Smooth muscle cell (in vitro differentiated cells): ENCODE measurements around the gene PRKCG. TPM values are rescaled to one million over a fixed set of nuclear protein-coding genes. Genes with fewer than 3 reads are reported as not detected.

Experiments
- DNase-seq: peaks from one replicate; lab custom pipeline; 2025; ENCODE audit not compliant: unreplicated experiment; lab: John Stamatoyannopoulos, UW
- H2AFZ ChIP-seq: fragments of 200-600 bp; sonication (generic); 2 replicates; pipeline ENCODE4 v1.6.0; 2016; ENCODE audit warnings: antibody characterized with exemption, low read depth, mild to moderate bottlenecking
- H3F3A ChIP-seq: fragments of 200-600 bp; sonication (generic); 2 replicates; pipeline ENCODE4 v1.6.0; 2017; ENCODE audit warnings: antibody characterized with exemption, low read depth
- H3K27ac ChIP-seq: fragments of 200-600 bp; sonication (generic); 2 replicates; pipeline ENCODE4 v1.5.1; 2016; ENCODE audit warnings: low read depth, mild to moderate bottlenecking
- H3K27me3 ChIP-seq: fragments of 200-600 bp; sonication (generic); 2 replicates; pipeline ENCODE4 v1.6.1; 2016; ENCODE audit warnings: low read depth, mild to moderate bottlenecking
- H3K36me3 ChIP-seq: fragments of 200-600 bp; sonication (generic); 2 replicates; pipeline ENCODE4 v1.5.1; 2016; ENCODE audit warnings: low read depth
- H3K4me1 ChIP-seq: fragments of 200-600 bp; sonication (generic); 2 replicates; pipeline ENCODE4 v1.5.1; 2016; ENCODE audit warnings: low read depth
- H3K4me2 ChIP-seq: fragments of 200-600 bp; sonication (generic); 2 replicates; pipeline ENCODE4 v1.6.0; 2016; ENCODE audit warnings: mild to moderate bottlenecking
- H3K4me3 ChIP-seq: fragments of 200-600 bp; sonication (generic); 2 replicates; pipeline ENCODE4 v1.5.1; 2016; ENCODE audit warnings: mild to moderate bottlenecking
- H3K79me2 ChIP-seq: fragments of 200-600 bp; sonication (generic); 2 replicates; pipeline ENCODE4 v1.6.0; 2016; ENCODE audit warnings: low read depth, mild to moderate bottlenecking
- H3K9ac ChIP-seq: fragments of 200-600 bp; sonication (generic); 2 replicates; pipeline ENCODE4 v1.6.0; 2016; ENCODE audit warnings: low read depth
- H3K9me3 ChIP-seq: fragments of 200-600 bp; sonication (generic); replicated peaks from 2 replicates; pipeline ENCODE4 v1.5.1; 2016; ENCODE audit warnings: low read depth
- H4K20me1 ChIP-seq: fragments of 200-600 bp; sonication (generic); 2 replicates; pipeline ENCODE4 v1.6.0; 2016; ENCODE audit warnings: low read depth
- CTCF ChIP-seq: fragments of 200-600 bp; sonication (generic); IDR thresholded peaks from 2 replicates; pipeline ENCODE4 v1.5.1; 2017; ENCODE audit warnings: borderline replicate concordance, mild to moderate bottlenecking, antibody characterized with exemption; ENCODE audit not compliant: insufficient read depth, poor library complexity, severe bottlenecking
- WGBS: methylation state at CpG from one replicate; pipeline ENCODE4 v1.1.7; 2016; ENCODE audit warnings: low lambda C conversion rate; 5-methylcytosine and 5-hydroxymethylcytosine counted together
- polyA plus RNA-seq: library from polyadenylated mRNA; unstranded; fragments of >200 nt; fragmentation: Nextera tagmentation; extraction: Ambion mirVana; gene quantifications from 2 replicates; pipeline ENCODE4 v1.2.1, GENCODE V29; 2016
- total RNA-seq: library from RNA; depleted of rRNA; stranded (reverse); fragments of >200 nt; gene quantifications from 2 replicates; pipeline ENCODE4 v1.2.3, GENCODE V29; 2014

The PRKCG gene
- total and polyA plus RNA-seq, 2 experiments from 2014 or later: 0.51 TPM; not detected in 1

GRCh38 chr19:53904909-53905308, 22.9 kb downstream of the PRKCG start:
- no peak overlapping the region for H3K4me3 ChIP-seq
- H3K36me3 ChIP-seq: no peaks in the 10 kb centered on the region
- H3K9ac ChIP-seq: no peak overlapping the region
- no peak for TF ChIP-seq CTCF
- no peaks in the 10 kb centered on the region for H3F3A ChIP-seq
- H3K4me2 ChIP-seq: no peak overlapping the region
- H3K79me2 ChIP-seq: no peaks in the 10 kb centered on the region
- no peak overlapping the region for H2AFZ ChIP-seq
- no peaks in the 10 kb centered on the region for H4K20me1 ChIP-seq
- 40% methylated on average over 3 of the region's 3 CpGs for WGBS
- H3K27ac ChIP-seq: no peak overlapping the region
- peaks cover 6% of the 10 kb centered on the region for H3K4me1 ChIP-seq
- DNase-seq: no peak
- H3K9me3 ChIP-seq: no peaks in the 10 kb centered on the region
- peaks cover 55% of the 10 kb centered on the region for H3K27me3 ChIP-seq

DNA sequence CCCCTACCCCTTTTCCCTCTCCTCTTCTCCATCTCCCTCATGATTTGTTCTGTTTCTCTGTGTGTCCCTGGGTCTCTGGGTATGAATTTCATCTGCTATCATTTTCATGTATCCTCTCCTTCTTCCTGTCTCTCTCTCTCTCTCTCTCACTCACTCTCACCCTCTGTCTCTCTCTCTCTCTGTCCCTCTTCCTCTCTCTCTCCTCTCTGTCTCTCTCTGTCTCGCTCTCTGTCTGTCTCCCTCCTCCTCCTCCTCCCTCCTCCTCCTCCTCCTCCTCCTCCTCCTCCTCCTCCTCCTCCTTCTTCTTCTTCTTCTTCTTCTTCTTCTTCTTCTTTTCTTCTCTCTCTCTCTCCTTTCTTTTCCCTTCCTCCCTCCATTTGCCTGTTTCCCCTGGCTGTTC, 23.8 kb downstream of the PRKCG start:
- H2AFZ ChIP-seq: no peak overlapping the region
- TF ChIP-seq CTCF: no peak
- WGBS: 30% methylated on average over 1 of the region's 1 CpG
- H3K27ac ChIP-seq: no peak overlapping the region
- H3K79me2 ChIP-seq: no peaks in the 10 kb centered on the region
- no peak overlapping the region for H3K4me3 ChIP-seq
- no peaks in the 10 kb centered on the region for H4K20me1 ChIP-seq
- no peaks in the 10 kb centered on the region for H3K9me3 ChIP-seq
- no peaks in the 10 kb centered on the region for H3F3A ChIP-seq
- peaks cover 6% of the 10 kb centered on the region for H3K4me1 ChIP-seq
- no peak overlapping the region for H3K9ac ChIP-seq
- peaks cover 64% of the 10 kb centered on the region for H3K27me3 ChIP-seq
- no peak overlapping the region for H3K4me2 ChIP-seq
- H3K36me3 ChIP-seq: no peaks in the 10 kb centered on the region
- no peak for DNase-seq

- no peaks in the 10 kb centered on the region for H3K9me3 ChIP-seq
- H3K4me3 ChIP-seq: no peak overlapping the region
Observed at GRCh38 chr19:53906211-53907192, 24.5 kb downstream of the PRKCG start.

More at GRCh38 chr19:53906211-53907192, 24.5 kb downstream of the PRKCG start:
- Histone ChIP-seq H3K4me1 (peaks cover 6% of the 10 kb centered on the region), H3K4me2 (peak overlapping the region; percentile 49), H4K20me1 (no peaks in the 10 kb centered on the region), H3K36me3 (no peaks in the 10 kb centered on the region), H3K27ac (no peak overlapping the region), H3K27me3 (peaks cover 71% of the 10 kb centered on the region), H2AFZ (no peak overlapping the region), H3K79me2 (no peaks in the 10 kb centered on the region), H3F3A (no peaks in the 10 kb centered on the region), H3K9ac (no peak overlapping the region)
- 12% methylated on average over 48 of the region's 48 CpGs for WGBS
- DNase-seq: peak; percentile 39
- TF ChIP-seq CTCF: peak; percentile 77
